SIG-M5 treated with dmso at 0.1 percent for 504 hours (cell line): ENCODE results near the gene RPL37.
"Not testable (repeated sequence)": the region's sequence is repeated elsewhere in the genome, so short reads cannot be mapped to it uniquely, and the experiment has no call there.

Experiments
- DNase-seq: peaks from one replicate; lab custom pipeline; 2025; ENCODE audit not compliant: unreplicated experiment; lab: John Stamatoyannopoulos, UW

RPL37 gene

DNA sequence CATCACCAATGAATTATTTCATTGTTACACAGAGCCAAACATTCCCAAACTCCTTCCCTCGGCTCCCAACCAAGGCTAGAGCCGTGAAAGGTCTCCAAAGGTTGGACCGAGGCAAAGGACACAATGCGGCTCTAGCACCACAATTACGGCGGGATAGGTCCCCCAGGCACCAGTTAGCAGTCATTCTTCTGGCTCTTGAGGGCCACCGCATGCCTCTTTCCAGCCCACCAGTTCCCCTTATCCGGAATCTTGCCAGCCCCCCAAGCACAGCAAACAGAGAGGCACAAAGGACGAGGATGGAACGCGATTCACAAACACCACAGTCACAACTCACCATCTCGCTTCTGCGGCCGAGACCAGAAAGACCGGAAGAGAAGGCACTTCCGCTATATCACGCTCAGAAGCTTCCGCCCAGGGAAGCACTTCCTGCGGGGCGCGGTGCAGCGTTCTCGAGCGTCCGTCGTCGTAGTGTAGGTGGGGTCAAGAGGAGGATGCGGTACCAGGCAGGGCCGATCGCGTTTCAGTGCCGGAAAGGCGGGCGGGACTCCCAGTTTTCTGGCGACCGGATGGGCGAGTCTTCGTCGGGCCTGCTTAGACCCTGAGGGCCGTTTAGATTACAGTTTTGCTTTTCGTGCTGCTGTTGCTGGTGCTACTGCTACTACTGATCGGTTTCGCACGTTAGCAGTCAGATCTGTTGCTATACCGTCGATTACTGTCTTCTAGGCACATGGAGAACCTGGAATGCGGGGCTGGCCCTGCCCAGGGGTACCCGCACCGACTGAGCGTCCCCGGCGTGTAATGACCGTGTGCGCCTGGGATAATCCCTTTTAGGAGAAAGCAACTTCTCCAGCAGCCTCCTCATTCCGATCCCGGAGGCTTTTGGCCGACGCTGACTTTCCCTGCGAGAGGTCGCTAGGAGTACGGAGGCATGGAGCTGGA, at the start of gene RPL37:
Gene RPL37, minus strand, starts transcription at position 374 of the 939 bp plus-strand sequence. Its CDS starts 37 bp downstream, at position 337.
- DNase-seq = peak; percentile 98

DNA sequence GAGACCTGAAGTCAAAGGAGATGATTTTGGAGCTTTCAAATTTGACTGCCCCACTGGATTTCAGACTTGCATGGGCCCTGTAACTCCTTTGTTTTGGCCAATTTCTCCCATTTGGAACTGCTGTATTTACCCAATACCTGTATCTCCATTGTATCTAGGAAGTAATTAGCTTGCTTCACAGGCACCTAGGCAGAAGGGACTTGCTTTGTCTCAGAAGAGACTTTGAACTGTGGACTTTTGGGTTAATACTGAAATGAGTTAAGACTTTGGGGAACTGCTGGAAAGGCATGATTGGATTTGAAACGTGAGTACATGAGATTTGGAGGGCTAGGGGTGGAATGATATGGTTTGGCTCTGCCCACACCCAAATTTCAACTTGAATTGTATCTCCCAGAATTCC, 48.0 kb upstream of the RPL37 start:
- not testable (repeated sequence) for DNase-seq

DNA sequence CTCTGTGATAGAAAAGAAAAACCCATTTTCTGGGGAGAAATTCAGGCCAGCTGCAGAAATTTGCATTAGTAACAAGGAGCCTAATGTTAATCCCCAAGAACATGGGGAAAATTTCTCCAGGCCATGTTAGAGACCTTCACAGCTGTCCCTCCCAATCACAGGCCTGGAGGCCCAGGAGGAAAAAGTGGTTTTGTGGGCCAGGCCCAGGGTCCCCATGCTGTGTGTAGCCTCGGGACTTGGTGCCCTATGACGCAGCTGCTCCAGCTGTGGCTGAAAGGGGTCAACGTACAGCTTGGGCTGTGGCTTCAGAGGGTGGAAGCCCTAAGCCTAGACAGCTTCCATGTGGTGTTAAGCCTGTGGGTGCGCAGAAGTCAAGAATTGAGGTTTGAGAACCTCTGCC, 47.3 kb upstream of the RPL37 start:
- no peak for DNase-seq

DNA sequence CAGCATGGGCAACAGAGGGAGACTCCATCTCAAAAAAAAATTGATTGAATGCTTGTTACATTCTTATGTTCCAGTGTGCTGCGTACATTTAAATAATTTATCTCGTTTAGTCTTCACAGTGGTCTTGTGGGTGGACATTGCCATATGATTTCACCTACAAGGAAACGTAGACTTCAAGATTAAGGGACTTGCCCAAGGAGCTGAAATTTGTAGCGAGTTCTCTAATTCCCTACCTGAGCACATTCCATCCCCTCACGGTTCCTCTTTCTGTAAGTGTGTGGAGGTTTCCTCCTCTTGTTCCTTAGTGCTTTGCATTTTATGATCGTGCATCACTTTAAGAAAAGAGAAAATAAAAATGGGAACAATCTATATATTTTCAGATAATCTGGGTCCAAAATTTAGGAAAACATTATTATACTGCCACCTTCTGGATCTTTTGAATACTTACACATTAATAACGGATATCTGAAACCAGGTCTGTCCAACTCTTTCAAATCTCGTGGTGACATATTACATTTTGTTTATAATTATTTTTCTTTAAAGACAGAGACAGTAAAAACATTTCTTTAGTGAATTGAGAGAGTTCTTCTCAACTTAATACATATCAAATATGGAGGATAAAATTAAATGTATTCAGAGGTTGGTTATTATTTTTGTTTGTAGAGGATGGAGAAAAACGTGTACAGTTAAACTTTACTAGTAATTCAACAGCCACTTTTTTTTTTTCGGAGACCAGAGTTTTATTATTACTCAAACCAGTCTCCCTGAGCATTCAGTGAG, 44.3 kb upstream of the RPL37 start:
- DNase-seq = peak; percentile 59

DNA sequence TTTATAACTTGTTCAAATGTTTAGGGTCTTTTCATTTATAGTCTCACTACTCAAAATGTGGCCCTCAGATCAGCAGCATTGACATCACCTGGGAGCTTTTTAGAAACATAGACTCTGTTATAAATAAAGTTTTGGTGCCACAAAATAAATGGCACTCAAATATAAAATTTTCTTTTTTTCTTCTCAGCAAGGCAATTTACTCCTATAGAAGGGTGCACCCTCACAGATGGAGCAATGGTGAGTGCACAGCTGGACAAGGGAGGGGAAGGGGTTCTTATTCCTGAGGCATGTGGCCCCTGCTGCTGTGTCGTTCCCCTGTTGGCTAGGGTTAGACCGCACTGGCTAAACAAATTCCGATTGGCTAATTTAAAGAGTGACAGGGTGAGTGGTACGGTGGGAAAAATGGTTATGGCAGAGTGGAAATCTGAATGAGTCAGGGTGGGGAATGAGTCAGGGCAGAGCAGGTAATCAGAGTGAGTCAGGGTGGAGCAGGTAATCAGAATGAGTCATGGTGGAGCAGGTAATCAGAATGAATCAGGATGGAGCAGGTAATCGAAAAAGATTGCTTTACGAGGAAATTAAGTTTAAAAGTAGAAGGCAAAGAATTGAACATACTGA, 42.5 kb upstream of the RPL37 start:
- DNase-seq = no peak

DNA sequence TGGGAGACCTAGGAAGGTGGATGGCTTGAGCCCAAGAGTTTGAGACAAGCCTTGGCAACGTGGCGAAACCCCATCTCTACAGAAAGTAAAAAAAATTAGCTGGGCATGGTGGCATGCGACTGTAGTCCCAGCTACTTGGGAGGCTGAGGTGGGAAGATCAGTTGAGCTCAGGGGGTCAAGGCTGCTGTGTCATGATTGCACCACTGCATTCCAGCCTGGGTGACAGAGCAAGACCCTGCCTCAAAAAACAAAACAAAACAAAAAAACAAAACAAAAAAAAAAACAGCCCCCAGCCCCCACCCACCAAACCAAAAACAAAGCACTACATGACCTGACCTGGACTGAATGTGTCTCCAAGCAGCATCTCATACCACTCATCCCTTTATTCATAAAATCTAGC, 40.9 kb upstream of the RPL37 start:
- DNase-seq = no peak

DNA sequence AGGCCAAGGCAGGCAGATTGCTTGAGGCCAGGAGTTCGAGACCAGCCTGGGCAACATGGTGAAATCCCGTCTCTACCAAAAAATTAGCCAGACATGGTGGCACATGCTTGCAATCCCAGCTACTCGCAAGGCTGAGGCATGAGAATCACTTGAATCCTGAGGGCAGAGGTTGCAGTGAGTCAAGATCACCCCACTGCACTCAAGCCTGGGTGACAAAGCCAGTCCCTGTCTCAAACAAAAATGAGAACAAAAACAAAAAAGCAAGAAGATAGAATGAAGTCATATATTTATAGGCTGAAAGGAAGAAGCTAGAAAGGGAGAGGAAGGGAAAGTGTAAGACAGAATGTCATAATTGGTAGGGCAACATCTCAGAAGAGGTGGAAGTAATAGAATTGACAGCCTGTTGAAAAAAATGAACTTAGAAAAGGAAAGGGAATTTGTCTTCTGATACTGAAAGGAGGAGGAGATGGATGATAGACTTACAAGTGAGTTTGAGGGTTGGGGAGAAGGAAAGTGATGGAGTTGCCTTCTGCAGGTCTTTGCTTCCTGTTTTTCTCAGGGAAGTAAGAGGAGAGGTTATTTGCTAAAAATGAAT, 38.4 kb upstream of the RPL37 start:
- peak; percentile 34 for DNase-seq

DNA sequence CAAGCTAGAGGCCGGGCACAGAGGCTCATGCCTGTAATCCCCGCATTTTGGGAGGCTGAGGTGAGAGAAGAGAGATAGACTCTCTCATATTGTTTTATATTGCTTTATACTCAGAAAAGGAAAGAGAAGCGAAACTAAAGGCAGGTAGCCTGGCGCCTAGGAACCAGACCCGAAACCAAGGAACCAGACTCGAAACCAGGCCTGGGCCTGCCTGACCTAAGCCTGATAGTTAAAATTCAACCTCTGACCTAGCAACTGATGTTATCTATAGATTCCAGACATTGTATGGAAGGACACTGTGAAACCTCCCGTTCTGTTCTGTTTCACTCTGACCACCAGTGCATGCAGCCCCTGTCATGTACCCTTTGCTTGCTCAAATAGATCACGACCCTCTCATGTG, 37.2 kb upstream of the RPL37 start:
- not testable (repeated sequence) for DNase-seq

DNA sequence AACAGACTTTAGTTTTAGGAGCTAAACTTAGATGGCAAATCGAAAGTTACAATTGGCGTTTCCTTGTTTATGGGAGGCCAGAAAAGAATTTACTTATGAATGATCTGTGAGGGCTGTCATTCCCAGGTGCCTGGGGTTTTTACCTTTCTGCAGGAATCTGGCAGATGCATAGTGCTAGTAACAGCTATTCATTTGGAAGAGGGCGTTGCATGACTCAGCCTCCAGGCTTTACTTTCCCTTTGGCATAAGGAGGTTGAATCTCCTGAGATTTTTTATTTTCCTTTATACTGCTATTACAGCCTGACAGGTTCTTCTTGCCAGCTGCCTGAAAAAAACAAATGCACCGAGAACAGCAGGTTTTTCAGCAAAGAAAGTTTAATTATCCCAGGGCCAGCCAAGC, 36.2 kb upstream of the RPL37 start:
- no peak for DNase-seq

DNA sequence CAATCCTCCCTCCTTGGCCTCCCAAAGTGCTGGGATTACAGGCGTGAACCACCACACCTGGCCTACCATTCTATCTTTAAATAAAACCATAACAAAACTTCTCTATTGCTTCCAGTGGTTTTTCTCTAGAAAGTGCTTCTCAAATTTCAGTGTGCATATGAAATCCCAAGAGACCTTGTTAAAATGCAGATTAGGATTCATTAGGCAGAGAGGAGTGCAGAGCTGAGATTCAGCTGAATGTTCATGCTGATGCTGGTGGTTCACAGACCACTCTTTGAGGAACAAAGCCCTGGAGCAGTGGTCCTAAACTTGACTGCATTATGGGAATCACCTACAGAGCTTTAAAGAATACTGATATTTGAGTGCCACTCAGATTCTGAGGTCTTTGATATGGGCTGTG, 34.4 kb upstream of the RPL37 start:
- DNase-seq = no peak

DNA sequence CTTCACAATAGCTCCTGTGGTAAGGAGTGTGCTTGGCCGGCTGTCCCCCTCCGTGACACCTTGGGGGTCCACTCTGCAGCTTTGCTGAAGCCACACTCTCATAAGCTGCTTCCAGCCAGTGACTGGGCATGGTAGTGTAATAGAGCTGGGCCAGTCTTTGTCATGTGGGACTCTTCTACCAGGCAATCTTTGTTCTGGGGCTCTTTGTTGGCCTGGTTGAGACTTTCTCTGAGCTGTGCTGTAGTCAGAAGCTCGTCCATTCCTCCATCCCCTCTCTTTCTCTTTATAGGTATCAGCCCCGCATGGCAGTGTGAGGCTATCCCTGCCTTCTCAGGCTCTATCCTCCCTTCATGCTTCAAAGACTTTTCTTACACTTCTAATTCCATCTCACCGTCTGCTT, 31.8 kb upstream of the RPL37 start:
- DNase-seq = no peak

DNA sequence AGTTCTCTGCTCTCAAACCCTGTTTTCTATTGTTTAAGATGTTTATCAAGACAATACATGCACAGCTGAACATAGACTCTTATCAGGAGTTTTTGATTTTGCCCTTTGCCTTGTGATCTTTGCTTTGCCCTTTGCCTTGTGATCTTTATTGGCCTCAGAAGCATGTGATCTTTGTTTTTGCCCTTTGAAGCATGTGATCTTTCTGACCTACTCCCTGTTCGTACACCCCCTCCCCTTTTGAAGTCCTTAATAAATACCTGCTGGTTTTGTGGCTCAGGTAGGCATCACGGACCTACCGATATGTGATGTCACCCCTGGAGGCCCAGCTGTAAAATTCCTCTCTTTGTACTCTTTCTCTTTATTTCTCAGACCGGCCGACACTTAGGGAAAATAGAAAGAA, 30.0 kb upstream of the RPL37 start:
- DNase-seq = not testable (repeated sequence)

DNA sequence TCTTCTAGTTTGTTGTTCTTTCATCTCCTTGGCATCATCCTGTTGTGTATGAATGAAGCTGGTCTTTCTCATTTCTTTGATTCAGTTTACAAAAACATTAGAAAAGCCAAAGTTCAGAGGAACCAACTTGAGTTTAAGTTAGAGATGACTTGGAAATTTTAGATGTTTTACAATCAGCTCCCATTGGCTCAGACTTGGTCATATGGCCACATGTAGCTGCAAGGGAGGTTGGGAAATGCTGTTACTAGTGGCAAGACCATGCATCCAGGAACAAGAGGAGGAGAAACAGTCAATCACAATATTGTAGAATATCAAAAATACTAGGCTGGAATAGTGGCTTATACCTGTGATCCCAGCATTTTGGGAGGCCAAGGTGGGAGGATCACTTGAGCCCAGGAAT, 25.7 kb upstream of the RPL37 start:
- no peak for DNase-seq

DNA sequence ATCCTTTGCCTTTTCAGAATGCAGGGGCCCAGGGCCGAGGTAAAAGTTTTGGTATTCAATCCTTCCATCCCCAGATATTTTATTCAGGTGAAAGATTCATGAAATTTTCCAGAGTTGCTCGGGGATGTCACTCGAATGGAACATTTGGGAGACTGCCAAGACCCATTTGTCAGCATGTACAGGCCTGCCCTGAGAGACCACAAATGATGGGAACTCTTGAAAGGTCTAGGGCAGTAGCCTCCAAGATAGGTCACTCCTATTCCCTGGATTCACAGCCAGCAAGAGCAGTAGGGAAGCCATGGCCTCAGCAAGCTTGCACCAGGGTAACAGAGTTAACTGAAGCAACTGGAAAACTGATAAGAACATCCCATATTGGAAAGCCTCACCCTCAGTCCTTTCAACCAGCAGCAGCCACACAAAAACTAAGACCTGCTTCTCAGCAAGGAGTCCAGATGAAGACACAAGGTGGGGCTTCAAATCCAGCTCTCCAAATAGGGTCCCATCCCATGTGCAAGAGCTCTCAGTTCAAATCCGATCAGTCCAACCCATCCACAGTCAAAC, 18.7 kb upstream of the RPL37 start:
- no peak for DNase-seq

DNA sequence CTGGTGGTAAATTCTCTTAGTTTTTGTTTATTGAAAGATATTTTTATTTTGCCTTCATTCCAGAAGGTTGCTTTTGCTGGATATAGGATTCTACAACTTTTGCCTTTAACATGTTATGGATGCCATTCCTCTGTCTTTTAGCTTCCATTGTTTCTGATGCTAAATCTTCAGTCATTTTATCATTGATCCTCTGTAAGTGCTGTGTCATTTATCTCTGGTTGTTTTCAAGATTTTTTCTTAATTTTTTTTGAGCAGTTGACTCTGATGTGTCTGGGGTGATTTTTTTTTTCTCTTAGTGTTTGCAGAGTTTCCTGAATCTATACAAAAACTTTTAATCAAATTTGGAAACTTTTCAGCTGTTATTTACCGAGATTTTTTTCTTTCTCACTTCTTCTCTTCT, 12.5 kb upstream of the RPL37 start:
- no peak for DNase-seq

DNA sequence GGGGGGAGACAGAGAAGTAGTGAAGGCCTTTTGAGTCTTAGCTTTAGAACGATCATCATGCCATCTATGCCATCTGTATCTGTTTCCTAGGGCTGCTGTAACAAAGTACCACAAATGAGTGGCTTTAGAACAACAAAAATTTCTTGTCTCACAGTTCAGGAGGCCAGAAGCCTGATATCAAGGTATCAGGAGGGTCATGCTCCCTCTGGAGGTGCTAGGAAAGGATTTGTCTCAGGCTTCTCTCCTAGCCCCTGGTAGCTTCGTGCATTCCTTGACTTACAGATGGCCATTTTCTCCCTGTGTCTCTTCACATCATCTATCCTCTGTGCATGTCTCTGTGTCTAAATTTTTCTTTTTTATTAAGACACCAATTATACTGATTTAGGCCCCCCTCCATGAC, 11.3 kb upstream of the RPL37 start:
- DNase-seq = no peak

DNA sequence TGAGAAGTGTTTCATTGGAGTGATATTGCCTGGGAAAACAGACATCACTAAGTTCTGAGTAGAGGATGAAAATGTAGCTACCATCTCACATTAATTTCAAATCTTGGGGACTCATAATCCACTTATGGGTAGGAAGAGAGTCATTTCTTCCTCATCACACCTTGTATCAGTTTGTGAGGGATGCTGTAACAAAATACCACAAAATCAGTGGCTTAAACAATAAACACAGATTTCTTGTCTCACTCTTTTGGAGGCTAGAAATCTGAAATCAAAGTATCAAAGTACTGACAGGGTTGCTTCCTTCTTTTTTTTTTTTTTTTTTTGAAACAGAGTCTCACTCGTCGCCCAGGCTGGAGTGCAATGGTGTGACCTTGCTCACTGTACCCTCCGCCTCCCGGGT, 9.5 kb upstream of the RPL37 start:
- DNase-seq = no peak

DNA sequence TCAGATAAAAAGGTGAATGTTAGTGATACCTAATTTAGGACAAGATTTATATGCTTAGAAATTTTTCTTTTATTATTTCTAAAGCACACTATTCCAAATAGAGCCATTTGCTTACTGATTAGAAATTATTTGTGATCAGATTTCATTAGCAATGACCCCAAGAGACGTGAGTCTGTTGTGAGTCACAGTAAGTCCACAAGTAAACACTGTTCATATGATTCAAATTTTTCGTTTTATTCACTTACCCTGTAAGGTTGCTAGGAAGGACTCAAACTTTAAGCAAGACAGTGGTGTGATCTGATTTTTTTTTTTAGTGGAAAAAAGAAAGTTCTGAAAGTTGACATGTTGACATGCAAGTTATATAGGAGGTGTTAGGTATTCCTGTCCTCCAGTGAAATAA, 7.3 kb upstream of the RPL37 start:
- no peak for DNase-seq

DNA sequence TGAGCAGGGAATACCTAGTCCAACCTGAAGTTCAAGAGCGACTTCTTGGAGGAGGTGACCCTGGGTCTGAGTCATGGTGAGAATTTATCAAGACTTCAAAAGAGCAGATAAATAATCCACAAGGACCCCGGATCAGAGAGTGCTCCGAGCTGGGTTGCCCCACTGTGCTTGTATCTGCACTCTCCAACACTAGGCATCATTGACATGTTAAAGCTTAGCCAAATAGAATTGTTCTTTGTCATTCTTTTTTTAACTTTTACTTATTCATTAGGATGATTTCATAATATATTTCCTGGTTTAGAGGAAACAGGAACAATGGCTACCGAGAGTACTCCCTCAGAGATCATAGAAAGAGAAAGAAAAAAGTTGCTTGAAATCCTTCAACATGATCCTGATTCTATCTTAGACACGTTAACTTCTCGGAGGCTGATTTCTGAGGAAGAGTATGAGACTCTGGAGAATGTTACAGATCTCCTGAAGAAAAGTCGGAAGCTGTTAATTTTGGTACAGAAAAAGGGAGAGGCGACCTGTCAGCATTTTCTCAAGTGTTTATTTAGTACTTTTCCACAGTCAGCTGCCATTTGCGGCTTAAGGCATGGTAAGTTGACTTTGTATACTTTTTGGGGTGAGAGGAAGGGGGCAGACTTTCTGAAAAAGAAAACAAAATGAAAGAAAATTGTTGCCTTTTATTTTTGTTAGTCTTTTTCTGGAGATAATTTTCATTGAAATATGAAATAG, 6.2 kb upstream of the RPL37 start, which contains the start of gene CARD6:
Gene CARD6, plus strand, starts transcription at position 300 of the 738 bp plus-strand sequence. Its CDS starts 16 bp downstream, at position 316.
- DNase-seq = peak; percentile 55

DNA sequence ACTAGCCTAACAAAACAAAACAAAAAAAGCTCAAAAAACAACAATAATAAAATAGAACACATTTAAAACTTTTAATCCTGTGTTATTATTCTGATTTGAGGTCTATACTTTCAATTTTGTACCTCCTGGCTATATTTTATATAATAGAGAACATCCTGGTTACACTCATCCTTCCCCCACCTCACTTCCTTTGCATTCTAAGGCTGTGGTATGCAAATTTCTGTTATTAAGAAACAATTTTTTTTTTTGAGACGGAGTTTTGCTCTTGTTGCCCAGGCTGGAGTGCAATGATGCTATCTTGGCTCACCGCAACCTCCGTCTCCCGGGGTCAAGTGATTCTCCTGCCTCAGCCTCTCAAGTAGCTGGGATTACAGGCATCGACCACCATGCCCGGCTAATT, 3.1 kb upstream of the RPL37 start:
- DNase-seq = no peak
